Stimulated activated CD8-positive, alpha-beta memory T cell treated with anti-CD3 and anti-CD28 coated beads, Interleukin-7, amount 100 ng/mL, for 48 hours (primary cell): ENCODE data around the gene CCDC63.
"Not testable (repeated sequence)": the region's sequence is repeated elsewhere in the genome, so short reads cannot be mapped to it uniquely, and the experiment has no call there.

Source experiments
- DNase-seq, 2 donors: peaks; one replicate each; pipeline ENCODE4 v3.0.0-alpha.2; 2020; ENCODE audit warnings: low read depth in 1 of 2; ENCODE audit errors: extremely low read depth in 1 of 2

Gene CCDC63

DNA sequence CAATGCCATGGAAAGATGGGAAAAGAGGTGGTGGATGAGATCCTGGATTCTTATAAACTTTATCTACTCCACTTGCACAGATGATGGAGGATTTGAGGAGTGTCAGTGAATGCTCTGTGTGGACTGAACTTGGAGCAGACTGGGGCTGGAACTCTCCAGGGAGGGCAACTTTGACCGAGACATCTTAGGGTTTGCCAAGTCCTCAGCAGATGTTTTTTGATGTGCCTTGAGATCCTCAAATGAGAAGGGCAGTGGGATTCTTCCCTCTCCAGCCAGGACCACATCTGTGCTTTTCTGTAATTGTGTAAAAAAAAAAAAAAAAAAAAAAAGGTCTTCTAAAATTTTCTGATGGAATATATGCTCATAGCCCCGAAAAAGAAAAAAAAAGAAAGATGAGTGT lies 96.6 kb downstream of the CCDC63 start:
- DNase-seq: no peak

DNA sequence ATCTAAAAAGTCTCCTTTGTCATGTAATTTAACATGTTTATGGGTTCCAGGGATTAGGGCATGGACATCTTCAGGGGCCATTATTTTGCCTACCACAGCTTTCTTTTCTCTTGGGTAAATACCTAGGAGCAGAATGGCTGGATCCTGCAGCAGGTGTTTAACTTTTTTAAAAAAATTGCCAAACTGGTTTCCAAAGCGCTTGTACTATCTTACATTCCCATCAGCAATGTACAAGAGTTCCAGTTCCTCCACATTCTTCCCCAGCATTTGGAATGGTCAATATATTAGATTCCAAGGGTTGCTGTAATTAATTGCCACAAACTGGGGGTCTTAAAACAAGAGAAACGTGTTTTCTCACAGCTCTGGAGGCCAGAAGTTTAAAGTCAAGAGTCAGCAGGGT lies 101.3 kb downstream of the CCDC63 start:
- no peak for DNase-seq

DNA sequence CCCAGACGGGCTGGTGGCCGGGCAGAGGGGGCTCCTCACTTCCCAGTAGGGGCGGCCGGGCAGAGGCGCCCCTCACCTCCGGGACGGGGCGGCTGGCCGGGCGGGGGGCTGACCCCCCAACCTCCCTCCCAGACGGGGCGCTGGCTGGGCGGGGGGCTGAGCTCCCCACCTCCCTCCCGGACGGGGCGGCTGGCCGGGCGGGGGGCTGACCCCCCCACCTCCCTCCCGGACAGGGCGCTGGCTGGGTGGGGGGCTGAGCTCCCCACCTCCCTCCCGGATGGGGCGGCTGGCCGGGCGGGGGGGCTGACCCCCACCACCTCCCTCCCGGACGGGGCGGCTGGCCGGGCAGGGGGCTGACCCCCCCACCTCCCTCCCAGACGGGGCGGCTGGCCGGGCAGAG lies 103.7 kb downstream of the CCDC63 start:
- DNase-seq: not testable (repeated sequence)

DNA sequence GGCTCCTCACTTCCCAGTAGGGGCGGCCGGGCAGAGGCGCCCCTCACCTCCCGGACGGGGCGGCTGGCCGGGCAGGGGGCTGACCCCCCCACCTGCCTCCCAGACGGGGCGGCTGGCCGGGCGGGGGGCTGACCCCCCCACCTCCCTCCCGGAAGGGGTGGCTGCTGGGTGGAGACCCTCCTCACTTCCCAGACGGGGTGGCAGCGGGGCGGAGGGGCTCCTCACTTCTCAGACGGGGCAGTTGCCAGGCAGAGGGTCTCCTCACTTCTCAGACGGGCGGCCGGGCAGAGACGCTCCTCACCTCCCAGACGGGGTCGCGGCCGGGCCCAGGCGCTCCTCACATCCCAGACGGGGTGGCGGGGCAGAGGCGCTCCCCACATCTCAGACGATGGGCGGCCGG lies 104.1 kb downstream of the CCDC63 start:
- DNase-seq: not testable (repeated sequence)
